Kidney (tissue), 14 donors: ENCODE measurements around the gene KY. TPM values are rescaled to one million over a fixed set of nuclear protein-coding genes. Genes with fewer than 3 reads are reported as not detected.

ENCODE experiments used
- DNase-seq, 5 donors: peaks; one replicate each; pipeline ENCODE4 v3.0.0-alpha.2; 2013 to 2020
- FAIRE-seq: peaks from 2 replicates; lab custom pipeline; 2012; peaks lifted over from hg19 to GRCh38; lab: Jason Lieb, UNC
- H3K27ac ChIP-seq, 2 donors: one replicate each; pipeline ENCODE4 v1.7.0; 2013; ENCODE audit warnings: low read depth in 2 of 2, low read length in 2 of 2, inconsistent platforms in 1 of 2
- H3K27me3 ChIP-seq: one replicate; pipeline ENCODE4 v1.7.1; 2013; ENCODE audit warnings: low read length, inconsistent platforms; ENCODE audit not compliant: control insufficient read depth, insufficient read depth
- H3K36me3 ChIP-seq, 3 donors: one replicate each; pipeline versions ENCODE4 v1.7.0 to v1.7.1; 2013; ENCODE audit warnings: low read length in 3 of 3, control low read depth in 1 of 3, inconsistent platforms in 1 of 3; ENCODE audit not compliant: insufficient read depth in 3 of 3, control insufficient read depth in 2 of 3
- H3K4me1 ChIP-seq, 3 donors: one replicate each; pipeline versions ENCODE4 v1.7.0 to v1.7.1; 2013; ENCODE audit warnings: low read length in 3 of 3, inconsistent platforms in 1 of 3, low read depth in 1 of 3; ENCODE audit not compliant: control insufficient read depth in 2 of 3, insufficient read depth in 2 of 3
- H3K4me3 ChIP-seq, 3 donors: one replicate each; pipeline versions ENCODE4 v1.7.0 to v1.8.1; 2013; ENCODE audit warnings: low read length in 3 of 3, control low read depth in 1 of 3, inconsistent platforms in 1 of 3
- H3K9ac ChIP-seq, 3 donors: one replicate each; pipeline versions ENCODE4 v1.7.0 to v1.7.1; 2013; ENCODE audit warnings: low read length in 3 of 3, control low read depth in 1 of 3, inconsistent platforms in 1 of 3
- H3K9me3 ChIP-seq, 3 donors: one replicate each; pipeline versions ENCODE4 v1.7.0 to v1.7.1; 2013; ENCODE audit warnings: low read length in 3 of 3, control low read depth in 1 of 3, inconsistent platforms in 1 of 3; ENCODE audit not compliant: control insufficient read depth in 2 of 3, insufficient read depth in 1 of 3
- CTCF ChIP-seq: IDR thresholded peaks from 3 replicates; pipeline ENCODE4 v1.5.1; 2012; ENCODE audit warnings: mild to moderate bottlenecking, moderate library complexity, borderline replicate concordance; ENCODE audit not compliant: insufficient read depth; ENCODE audit errors: extremely low read depth
- intact Hi-C: fragments of 100-400 bp; cut with DNase I; formaldehyde crosslinking; loops from one replicate; pipeline ENCODE4 v1.11.1; 2022
- polyA plus RNA-seq: library from polyadenylated mRNA; stranded (reverse); fragments of 350-450 nt; fragmentation: Illumina TruSeq; extraction: RNeasy Lipid Tissue Mini Kit (QIAGEN cat#74804); gene quantifications from one replicate; pipeline ENCODE4 v1.2.3, GENCODE V29; 2014; ENCODE audit warnings: low read depth, low replicate concordance; ENCODE audit not compliant: insufficient read depth
- total RNA-seq: library from RNA; stranded (reverse); fragmentation: NEBNext Ultra II Directional; extraction: Animal tissue kit (Norgen Biotek cat#: 25700); gene quantifications from one replicate; pipeline ENCODE4 v1.2.1, GENCODE V29; 2021
- donor health status: control.
- donor health status: control.
- donor health status: control.
- donor health status: control.
- donor health status: control.
- donor health status: DM: yes; HTN: yes; CAD: no.
- donor health status: Normal renal cell carcinoma (clear cell type).

KY gene
- total and polyA plus RNA-seq, 2 donors from 2014 or later, result 0.50 to 0.69 TPM

GRCh38 chr3:134694466-134694865 lies 43.6 kb upstream of the KY start:
- DNase-seq (no peak), FAIRE-seq (no peak)
- H3K36me3 ChIP-seq, result no peaks in the 10 kb centered on the region
- no peak overlapping the region for H3K9ac ChIP-seq
- H3K27me3 ChIP-seq, result no peaks in the 10 kb centered on the region
- no peak overlapping the region for H3K27ac ChIP-seq
- H3K9me3 ChIP-seq, result no peaks in the 10 kb centered on the region
- intact Hi-C loops, result no loop called here
- H3K4me1 ChIP-seq, result no peaks in the 10 kb centered on the region
- no peak overlapping the region for H3K4me3 ChIP-seq
- TF ChIP-seq CTCF, result no peak

- FAIRE-seq, result no peak
- TF ChIP-seq CTCF, result no peak
- no peaks in the 10 kb centered on the region for H3K4me1 ChIP-seq
Observed at GRCh38 chr3:134693804-134694203, 43.0 kb upstream of the KY start.

GRCh38 chr3:134693226-134693625 lies 42.4 kb upstream of the KY start:
- Histone ChIP-seq H3K4me1 (no peaks in the 10 kb centered on the region), H3K36me3 (no peaks in the 10 kb centered on the region), H3K27me3 (no peaks in the 10 kb centered on the region), H3K9ac (no peak overlapping the region), H3K9me3 (no peaks in the 10 kb centered on the region), H3K27ac (no peak overlapping the region), H3K4me3 (no peak overlapping the region)
- intact Hi-C loops, result no loop called here
- FAIRE-seq (no peak), DNase-seq (no peak)
- no peak for TF ChIP-seq CTCF

More at GRCh38 chr3:134693804-134694203, 43.0 kb upstream of the KY start:
- intact Hi-C loops, result no loop called here
- Histone ChIP-seq H3K36me3 (no peaks in the 10 kb centered on the region), H3K9me3 (no peaks in the 10 kb centered on the region), H3K9ac (no peak overlapping the region), H3K4me3 (no peak overlapping the region), H3K27me3 (no peaks in the 10 kb centered on the region), H3K27ac (no peak overlapping the region)
- no peak for DNase-seq

GRCh38 chr3:134690226-134690625 lies 39.4 kb upstream of the KY start:
- FAIRE-seq (no peak), DNase-seq (no peak)
- Histone ChIP-seq H3K9ac (no peak overlapping the region), H3K4me1 (no peaks in the 10 kb centered on the region), H3K9me3 (no peaks in the 10 kb centered on the region), H3K27me3 (no peaks in the 10 kb centered on the region), H3K36me3 (no peaks in the 10 kb centered on the region), H3K27ac (no peak overlapping the region), H3K4me3 (no peak overlapping the region)
- intact Hi-C loops, result no loop called here
- TF ChIP-seq CTCF, result no peak
